ENCODE results near the gene EWSR1.
"Not testable (repeated sequence)": the region's sequence is repeated elsewhere in the genome, so short reads cannot be mapped to it uniquely, and the experiment has no call there.

Gene EWSR1

DNA sequence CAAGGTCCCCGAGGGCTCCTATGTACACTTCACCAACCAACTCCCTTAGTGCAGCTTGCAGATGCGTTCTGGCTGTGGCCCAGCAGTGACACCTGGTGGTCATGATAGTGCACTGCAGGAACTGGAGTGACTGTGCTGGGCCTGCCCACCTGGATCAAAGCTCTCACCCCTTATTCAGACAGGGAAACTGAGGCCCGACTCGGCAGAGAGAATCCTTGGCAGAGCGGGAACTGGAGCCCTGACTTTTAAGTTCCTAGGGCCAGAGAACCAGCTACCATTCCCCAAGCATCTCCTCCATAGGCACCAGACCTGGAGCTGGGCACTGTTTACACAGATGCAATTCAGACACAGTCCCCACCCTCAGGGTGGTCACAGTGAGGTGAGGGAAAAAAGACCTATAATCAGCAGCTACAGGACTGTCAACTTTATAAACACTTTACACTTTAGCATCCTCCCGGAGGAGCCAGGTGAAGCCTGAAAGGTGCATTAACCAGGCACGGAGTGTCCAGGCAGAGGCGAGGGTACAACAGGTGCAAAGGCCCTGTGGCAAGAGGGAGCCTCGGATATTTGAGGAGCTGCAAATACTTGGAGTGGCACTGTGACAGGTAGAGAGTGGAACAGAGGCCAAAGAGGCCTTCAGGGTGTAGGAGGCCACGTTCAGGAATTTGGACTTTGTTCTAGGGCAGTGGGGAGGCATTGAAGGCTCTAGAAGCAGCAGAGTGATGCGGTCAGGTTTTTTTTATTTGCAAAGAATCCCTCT is 22.3 kb upstream of the EWSR1 start:
- DNase-seq (ENCODE audit: low read depth, low spot score): no peak

DNA sequence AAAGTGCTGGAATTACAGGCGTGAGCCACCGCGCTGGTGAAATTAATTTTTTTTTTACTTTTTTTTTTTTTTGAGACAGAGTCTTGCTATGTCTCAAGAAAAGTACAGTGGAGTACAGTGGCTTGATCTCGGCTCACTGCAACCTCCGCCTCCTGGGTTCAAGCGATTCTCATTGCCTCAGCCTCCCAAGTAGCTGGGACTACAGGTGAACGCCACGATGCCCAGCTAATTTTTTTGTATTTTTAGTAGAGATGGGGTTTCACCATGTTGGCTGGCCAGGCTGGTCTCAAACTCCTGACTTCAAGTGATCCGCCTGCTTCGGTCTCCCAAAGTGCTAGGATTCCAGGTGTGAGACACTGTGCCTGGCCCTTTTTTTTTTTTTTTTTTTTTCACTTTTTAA is 20.2 kb upstream of the EWSR1 start:
- not testable (repeated sequence) for DNase-seq (ENCODE audit: low read depth, low spot score)

DNA sequence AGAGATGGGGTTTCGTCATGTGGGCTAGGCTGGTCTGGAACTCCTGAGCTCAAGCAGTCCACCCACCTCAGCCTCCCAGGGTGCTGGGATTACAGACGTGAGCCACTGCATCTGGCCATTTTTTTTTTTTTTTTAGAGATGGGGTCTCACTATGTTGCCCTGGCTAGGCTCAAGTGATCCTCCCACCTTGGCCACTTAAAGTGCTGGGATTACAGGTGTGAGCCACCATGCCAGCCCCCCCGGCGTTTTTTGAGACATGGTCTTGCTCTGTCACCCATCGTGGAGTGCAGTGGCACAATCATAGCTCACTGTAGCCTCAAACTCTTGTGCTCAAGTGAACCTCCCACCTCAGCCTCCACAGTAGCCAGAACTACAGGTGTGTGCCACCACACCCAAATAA is 16.8 kb upstream of the EWSR1 start:
- no peak for DNase-seq (ENCODE audit: low read depth, low spot score)

DNA sequence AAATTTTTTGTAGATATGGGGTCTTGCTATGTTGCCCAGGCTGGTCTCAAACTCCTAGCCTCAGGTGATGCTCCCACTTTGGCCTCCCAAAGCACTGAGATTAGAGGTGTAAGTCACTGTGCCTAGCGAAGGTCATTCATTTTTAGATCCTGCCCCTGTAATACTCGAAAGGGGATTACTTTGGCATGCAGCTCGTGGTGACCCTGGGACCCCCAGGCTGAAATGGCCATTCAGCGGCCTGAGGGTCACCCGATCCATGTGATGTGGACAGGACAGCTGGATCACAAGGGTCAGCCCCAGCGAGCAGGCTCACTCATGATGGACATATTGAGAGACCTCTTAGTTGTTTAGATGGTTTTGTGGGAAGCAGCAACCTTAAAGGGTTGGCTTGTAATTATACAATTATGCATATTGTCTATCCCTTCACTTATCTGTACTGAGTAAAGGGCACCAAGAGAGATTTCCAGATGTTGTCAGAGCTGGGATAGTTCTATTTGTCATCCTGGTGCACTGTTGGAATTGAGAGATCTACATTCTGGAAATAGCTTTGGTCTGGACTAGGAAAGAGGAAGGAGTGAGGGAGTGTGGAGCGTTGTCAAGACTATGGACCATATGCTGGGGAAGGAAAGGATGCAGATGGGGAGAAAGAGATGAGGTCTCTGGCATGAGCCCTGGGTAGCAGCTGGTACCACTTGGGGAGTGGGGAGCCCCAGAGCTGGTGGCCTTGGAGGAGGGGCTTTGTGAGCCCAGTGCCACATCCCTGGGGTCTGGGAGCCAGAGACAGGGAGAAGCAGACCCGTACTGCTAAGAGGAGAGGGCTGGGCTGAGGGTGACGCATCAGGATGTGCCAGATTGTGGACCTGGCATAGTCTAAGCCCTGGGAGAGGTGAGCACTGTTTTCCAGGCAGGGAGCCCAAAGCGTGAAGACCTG is 15.8 kb upstream of the EWSR1 start:
- DNase-seq (ENCODE audit: low read depth, low spot score): no peak

DNA sequence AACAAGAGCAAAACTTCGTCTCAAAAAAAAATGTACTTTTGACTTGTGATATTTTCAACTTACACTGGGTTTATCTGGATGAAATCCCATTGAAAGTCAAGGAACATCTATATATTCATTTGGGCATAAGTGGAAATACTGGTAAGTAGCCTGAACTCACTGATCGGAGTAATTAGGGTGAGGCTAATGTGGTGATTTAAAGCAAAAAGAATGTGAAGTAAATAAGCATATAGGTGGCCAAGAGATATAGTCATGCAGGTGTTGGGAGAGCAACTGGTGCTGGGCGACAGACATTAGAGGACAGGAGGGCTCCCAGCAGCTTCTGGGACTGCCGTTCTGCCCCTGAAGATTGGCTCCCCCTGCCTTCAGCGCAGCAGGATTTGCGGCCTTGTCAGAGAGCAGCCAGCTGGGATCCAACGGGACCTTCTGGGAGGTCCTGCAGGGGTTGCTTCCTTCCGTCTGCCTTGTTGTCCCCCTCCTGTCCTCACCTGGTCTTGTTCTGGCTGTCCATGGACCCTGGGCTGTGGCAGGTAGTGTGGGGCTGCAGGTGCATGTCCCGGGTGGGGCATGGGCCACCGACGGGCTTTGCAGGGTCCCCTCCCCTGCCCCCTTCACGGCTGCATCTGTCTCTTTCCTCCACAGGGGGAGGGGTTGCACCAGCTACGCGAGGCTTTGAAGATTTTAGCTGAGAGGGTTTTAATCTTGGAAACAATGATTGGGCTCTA is 14.3 kb upstream of the EWSR1 start:
- DNase-seq (ENCODE audit: low read depth, low spot score): no peak

DNA sequence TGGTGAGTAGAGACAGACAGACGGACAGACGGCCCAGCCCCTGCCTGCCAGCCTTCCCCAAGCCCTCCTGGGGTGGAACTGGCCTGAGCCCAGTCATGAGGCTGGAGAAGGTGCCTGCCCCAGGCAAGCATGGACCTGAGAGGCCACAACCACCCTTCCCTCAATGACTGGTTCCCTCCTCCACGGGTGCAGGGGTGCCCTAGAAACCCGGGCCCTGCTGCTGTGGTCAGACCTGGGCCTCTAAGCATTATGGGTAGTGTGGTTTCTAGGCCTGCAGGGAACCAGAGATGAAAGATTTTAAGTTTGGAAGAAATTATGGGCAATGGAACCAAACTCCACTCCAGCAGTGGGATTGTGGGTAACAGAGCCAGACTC is 13.8 kb upstream of the EWSR1 start:
- no peak for DNase-seq (ENCODE audit: low read depth, low spot score)

DNA sequence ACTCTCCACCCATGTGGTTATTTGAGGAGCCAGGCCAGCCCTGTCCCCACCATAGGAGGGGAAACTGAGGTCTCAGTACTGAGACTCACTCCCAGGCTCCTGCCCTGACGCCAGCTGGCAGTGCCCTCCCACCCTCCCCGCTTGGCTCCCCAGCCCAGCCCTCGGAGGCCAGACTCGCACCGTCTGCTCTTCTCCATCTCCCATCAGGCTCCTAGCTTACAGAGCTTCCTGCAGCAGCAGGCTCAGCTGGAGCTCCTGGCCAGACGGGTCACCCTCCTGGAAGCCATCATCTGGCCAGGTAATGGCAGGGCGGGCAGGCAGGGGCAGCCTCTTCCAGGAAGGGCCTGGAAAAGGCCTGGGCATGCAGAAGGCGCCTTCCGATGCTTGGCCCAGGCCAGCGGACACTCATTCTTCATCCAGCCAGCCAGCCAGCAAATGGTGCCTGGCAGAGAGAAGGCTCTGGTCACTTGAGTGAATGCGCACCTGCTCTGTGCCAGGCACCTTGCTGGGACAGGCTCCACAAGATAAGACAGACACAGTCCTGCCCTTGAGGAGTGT is 12.9 kb upstream of the EWSR1 start:
- no peak for DNase-seq (ENCODE audit: low read depth, low spot score)

DNA sequence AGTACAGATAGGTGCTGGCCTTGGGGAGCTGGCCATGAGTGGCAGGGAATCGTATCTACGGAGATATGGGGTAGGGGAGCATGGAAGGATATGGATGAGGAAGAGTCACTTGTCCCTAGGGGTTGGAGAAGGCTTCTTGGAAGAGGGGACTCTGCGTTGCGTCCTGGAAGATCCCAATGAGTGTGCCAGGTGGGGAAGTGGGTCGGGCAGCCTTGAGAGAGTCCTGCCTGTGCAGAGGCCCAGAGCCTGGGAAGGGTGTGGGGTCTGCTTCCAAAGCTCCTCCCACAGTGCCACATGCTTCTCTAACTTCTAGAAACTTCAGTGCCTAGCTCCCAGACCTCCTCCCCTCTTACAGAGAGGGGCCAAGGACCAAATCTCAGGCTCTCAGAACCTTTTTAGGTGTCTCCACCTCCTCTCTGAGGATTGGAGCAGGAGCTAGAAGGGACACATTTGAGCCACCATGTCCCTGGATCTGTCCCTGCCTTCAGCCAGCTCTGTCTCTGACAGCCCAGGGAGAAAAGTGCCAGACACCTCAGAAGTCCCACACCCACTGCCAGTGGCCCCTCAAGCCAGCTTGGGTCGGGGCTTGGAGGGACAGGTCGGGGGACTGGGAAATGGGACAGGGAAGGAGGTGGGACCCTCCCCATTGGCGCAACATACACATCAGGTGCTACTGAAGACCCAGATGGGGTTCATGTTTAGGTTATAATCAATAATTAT is 11.3 kb upstream of the EWSR1 start:
- DNase-seq (ENCODE audit: low read depth, low spot score): no peak

DNA sequence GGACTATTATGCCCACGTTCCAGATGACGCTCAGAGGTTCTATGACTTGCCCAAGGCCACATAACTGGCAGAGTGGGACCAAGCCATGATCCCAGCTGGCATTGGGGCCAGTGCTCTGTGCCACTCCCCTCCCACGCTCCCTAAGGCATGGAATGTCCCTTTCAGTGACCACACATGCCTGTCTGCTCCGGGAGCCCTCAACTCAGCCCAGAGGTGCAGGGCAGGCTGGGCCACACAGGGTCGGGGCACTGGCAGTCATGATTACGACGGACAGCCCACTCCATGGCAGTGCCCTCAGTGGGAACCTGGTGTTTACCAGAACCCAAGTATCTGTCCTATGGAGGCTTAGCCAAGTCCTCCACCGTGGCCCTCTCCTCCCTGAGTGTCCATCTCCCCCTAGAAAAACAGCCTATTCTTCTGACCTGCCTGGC is 10.3 kb upstream of the EWSR1 start:
- no peak for DNase-seq (ENCODE audit: low read depth, low spot score)

DNA sequence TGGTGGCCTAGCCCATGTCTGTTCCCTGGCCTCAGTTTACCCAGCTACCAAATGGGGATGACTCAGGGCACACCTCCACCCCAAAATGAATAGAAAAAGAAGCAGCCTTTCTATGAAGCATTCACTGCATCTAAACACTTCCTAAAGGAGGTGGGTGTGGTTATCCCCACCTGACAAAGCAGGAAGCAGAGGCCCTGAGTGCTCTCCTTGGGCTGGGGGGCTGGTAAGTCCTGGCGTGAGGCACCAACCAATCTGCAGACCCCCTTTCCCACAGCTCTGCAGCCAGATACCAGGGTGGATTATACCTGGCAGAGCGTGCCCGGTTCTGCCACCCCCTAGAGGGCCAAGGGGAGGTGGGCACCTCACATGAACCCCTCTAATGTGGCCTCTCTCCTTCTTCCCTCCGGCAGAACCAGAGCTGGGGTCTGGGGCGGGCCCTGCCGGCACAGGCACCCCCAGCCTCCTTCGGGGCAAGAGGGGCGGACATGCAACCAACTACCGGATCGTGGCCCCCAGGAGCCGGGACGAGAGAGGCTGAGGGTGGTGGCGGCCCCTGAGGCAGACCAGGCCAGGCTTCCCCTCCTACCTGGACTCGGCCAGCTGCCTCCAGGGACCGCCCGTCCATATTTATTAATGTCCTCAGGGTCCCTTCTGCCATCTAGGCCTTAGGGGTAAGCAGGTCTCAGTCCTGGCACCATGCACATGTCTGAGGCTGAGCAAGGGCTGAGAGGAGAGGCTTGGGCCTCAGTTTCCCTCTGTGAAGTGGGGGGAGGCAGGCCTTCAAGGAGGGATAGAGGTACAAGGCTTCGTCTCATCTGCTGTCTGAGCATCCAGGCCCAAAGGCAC is 9.4 kb upstream of the EWSR1 start:
- no peak for DNase-seq (ENCODE audit: low read depth, low spot score)

DNA sequence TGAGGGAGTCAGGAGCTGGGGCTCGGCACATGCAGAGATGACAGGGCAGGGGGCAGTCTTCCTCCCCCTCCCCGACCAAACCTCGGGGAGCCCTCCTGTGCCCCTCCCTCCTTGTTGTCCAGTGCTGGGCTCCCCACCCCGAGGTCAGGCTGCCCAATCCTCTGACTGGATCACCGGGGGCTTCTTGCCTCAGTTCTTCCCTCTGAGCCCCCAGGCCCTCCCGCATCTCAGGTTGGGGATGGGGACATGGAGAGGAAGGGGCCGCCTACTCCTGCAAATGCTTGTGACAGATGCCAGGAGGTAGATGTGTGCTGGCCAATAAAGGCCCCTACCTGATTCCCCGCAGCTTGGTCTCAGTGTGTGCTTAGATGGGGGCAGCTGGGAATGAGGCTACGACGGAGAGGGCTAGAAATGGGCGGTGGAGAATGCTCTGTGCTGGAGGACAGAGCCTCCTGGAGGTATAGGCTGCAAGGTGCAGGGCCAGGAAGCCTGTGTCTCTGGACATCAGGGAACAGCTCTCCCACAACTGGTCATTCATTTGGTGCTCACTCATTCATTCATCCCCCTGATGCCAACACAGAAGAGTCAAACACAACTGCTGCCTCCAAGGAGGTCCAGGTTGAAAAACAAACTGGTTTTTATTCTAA is 8.7 kb upstream of the EWSR1 start:
- DNase-seq (ENCODE audit: low read depth, low spot score): no peak

DNA sequence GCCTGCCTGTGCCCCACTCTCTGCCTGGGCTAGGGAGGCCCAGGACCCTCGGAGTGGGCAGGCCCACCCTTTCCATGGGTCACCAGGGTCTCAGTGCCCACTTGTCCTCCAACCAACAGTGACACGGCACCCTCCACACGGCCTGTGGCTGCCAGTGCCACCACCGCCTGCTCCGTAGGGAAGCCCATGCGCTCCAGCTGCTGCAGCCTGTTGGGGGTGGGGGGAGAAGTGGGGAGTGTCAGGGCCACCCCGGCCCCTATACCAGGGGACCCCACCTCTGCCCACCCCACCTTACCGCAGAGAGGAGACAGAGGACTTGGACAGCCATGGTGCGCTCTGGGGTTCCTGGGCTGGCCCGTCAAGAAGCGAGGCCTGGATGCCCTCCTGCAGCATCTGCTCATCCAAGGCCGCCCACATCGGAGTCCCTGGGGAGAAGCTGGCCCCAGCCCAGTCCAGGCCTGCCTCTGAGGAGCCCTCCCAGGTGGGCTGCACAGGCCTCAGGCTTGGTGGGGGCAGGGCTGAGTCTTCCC is 8.0 kb upstream of the EWSR1 start:
- no peak for DNase-seq (ENCODE audit: low read depth, low spot score)

DNA sequence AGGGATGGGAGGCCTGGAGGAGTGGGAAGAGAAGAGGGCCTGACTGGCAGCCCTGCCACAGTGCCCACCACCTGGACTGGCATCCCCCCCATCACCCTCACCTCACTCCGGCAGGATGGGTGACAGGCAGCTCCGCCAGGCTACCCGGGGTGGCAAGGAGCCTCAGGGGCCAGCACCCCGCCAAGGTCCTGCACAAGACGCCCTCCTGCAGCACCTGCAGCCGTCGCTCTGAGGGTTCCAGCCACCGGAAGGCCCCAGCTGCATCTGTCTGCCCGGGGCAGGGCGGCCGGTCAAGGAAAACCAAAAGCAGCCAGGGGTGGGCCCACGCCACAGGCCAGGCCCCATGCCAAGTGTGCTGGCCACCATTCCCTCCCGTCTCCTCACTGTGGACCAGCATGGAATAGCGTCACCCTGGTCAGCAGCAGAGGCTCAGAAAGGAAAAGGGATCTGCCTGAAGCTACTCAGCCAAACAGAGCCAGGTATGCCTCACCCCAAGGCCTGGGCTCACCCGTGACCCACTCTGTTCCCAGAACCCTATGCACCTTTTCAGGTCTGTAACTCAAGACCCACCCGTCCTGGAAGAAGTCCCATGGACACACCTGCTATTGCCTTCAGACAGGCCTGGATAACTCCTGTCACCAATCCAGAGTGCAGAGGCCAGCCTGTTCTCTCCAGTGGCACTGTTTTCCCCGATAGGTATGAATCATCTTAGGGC is 7.3 kb upstream of the EWSR1 start:
- DNase-seq (ENCODE audit: low read depth, low spot score): no peak

DNA sequence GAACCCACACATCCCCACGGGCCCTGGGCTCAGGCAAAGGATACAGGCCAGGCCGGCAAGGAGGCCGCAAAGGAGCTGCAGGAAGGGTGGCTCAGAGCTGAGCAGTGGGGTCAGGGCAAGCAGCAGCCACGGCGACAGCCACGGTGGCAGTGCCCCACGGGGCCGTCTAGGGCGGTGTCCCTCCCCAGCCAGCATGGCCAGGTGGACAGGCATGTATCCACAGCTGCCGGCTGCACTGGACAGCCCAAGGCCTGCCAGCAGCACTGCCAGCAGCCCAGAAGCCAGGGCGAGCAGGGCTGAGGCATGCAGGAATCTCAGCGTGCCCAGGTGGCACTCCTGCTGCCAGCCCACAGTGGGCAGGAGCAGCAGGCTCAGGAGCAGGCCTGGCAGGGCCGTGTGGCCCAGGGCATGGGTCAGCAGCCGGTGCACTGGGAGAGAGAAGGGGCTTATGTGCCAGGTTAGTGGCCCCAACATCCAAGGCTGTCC is 4.2 kb upstream of the EWSR1 start:
- DNase-seq (ENCODE audit: low read depth, low spot score): no peak

DNA sequence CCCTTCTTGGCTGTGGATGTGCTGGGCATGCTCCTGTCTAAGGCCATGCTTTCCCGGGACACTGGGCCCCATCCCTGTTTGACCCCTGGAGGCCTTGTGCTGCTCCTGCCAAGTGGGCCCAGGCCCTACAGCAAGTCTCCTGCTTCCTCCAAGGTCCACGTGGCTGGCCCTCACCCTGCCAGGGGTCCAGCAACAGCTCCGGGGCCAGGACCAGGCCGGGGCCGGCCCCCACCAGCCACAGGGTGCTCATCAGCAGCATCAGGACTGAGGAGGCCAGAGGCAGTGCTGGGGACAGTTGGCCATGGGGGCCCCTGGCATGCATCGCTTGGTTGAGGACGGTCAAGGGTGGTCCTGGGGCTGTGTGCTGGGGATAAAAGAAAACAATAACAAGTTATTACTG is 2.8 kb upstream of the EWSR1 start:
- no peak for DNase-seq (ENCODE audit: low read depth, low spot score)

DNA sequence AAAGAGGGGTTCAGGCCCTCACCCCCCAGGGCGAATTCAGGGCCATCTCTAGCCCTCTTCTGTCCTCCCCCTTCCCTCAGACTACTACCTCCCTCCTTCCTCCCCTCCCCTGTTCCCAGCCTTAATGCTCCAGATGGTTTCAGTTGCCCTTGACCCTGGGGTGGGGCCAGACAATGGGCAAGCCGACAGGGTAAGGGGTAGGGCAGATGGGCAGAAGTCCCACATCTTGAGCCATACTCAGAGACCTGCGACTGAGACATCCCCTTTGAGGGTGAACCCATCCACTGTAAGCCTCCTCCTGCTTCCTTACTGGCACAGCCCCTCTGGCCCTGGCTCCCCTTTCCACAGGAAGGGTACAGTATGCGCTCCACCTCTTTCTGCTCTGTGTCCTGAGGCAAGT is 2.1 kb upstream of the EWSR1 start:
- no peak for DNase-seq (ENCODE audit: low read depth, low spot score)

DNA sequence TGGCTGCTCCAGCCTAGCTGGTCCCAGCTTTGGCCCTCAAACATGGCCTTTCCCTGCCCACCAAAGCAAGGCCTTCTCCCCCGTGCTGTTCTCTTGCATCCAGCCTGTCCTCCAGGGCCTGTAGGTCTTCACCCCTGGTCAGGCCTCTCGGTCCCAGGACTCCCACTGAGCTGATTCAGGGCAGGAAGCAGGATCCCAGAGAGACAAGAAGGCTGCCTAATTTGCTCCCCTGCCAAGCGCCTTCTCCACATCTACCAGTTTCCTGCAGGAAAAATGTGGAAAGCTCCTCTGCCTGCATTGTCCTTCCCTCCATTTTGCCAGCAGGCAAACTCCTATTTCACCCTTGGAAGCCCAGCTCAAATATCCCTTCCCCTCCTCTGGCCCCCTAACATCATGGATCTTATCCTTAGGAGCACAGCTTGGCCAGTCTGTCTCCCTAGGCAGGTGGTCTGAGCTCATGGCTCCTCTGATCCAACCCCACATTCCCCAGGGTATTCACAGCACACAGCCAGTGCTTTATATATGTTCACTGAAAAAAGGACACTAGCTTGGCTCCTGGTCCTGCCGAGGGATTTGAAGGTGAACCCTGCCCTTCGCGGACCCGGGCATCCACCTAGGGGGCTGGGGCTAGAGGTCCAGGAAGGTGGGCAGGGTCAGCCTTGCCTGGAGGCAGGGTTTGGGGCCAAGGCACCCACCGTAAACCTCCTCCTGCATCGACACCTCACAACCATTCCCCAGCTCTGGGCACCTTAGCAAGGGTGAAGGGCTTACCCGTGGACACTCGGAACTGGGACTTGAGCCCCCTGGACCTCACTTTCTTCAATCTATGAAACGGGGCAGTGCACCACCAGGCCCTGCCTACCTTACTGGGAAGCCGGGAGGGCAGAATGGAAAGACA is 1.3 kb upstream of the EWSR1 start:
- DNase-seq (ENCODE audit: low read depth, low spot score): no peak

DNA sequence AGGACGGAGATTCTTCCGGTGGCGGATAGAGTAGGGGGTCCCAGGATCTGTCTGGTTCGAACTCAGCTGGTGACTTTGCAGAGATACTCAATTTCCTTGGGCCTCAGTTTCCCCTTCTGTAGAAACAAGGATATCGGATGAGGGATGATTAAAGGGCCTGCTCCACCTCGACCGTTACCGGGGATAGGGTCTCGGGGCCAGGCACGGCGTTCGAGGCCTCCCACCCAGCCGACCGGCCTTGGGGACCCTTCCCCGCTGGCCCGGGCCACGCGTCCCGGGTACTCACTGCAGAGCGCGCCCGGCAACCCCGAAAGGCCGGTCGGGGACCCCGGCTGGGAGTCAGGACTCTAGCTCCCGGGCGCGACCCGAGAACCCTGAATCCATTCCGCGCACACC is 608 bp upstream of the EWSR1 start:
- no peak for DNase-seq (ENCODE audit: low read depth, low spot score)
